Transverse colon (tissue), 4 donors: Measurements from ENCODE around the gene KCNV2.

Experiments
- CTCF ChIP-seq, 5 experiments: fragments of 200-600 bp in 3 of 5; fragments of 450-650 bp in 2 of 5; sonication (generic) in 3 of 5; IDR thresholded peaks; 1 replicate in 2 of 5; 2 replicates in 3 of 5; pipeline ENCODE4 v1.5.1; 2016 to 2017; ENCODE audit warnings: antibody characterized with exemption in 5 of 5, inconsistent platforms in 3 of 5, mild to moderate bottlenecking in 2 of 5, moderate library complexity in 1 of 5
- EP300 ChIP-seq: sonication (generic); formaldehyde crosslinking; IDR thresholded peaks from one replicate; pipeline ENCODE4 v1.6.1; 2017; ENCODE audit warnings: antibody characterized with exemption, low read depth
- POLR2A ChIP-seq: fragments of 450-650 bp; IDR thresholded peaks from one replicate; pipeline ENCODE4 v1.6.1; 2016; ENCODE audit warnings: antibody characterized with exemption, mild to moderate bottlenecking, moderate library complexity
- POLR2AphosphoS5 ChIP-seq, 3 donors: sonication (generic); formaldehyde crosslinking; IDR thresholded peaks; one replicate each; pipeline ENCODE4 v1.6.1; 2016; ENCODE audit warnings: antibody characterized with exemption in 3 of 3

GRCh38 chr9:2686911-2687310 is 30.4 kb upstream of the KCNV2 start:
- no peak for TF ChIP-seq CTCF (IDR thresholded peaks at IDR 0.05)
- TF ChIP-seq EP300 = no peak
- TF ChIP-seq POLR2AphosphoS5 (IDR thresholded peaks at IDR 0.05) = no peak
- no peak for TF ChIP-seq POLR2A
